HG02763 (cell line): ENCODE results near the gene SCRN2.

Experiments used
- ATAC-seq: cut with Tn5 transposase; IDR thresholded peaks from one replicate; pipeline ENCODE4 v1.9.1; 2021; ENCODE audit warnings: mild to moderate bottlenecking, moderate library complexity; ENCODE audit not compliant: unreplicated experiment

The SCRN2 gene

GRCh38 chr17:47872019-47872650 is 31.1 kb upstream of the SCRN2 start:
- ATAC-seq = no peak

DNA sequence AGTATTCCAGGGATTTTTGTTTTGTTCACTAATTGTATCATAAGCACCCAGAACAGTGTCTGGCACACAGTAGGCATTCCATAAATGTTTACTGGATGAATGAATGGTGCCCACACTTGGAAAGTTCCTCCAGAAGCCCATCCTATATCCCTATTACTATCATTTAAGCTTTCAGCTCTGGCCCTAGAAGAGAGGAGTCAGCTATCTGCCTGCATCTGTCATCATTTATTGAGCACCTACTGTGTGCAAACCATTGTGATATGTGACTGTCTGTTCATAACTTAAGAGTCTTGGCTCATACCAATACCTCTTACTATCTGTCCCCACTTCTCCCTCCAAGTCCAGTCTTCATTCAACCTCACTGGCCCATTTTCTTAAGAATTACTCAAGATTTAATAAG is 30.0 kb upstream of the SCRN2 start:
- ATAC-seq = no peak

GRCh38 chr17:47870056-47870455 is 29.0 kb upstream of the SCRN2 start:
- no peak for ATAC-seq

DNA sequence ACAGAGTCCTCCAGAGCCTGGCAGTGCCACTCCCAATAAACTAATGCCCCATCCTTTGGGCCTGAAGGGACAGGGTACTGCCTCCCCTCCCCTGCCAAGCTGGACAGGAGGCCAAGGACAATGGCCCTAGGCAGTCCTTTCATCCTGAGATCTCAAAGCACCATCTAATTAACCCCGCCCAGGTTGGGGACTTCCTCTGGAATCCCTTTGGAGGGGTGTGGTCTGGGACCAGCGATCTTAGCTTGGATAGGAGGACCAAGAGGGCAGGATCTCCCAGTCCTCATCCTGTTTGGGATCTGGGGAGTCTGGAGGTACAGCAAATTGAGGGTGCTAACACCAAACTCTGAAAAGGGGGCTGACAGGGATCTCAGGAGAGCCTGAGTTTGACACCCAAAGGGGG is 28.0 kb upstream of the SCRN2 start:
- ATAC-seq = no peak

GRCh38 chr17:47867813-47868533 is 26.9 kb upstream of the SCRN2 start:
- no peak for ATAC-seq

- ATAC-seq = no peak
These were observed 25.9 kb upstream of the SCRN2 start for GRCh38 chr17:47866941-47867340.

GRCh38 chr17:47864791-47865216 is 23.7 kb upstream of the SCRN2 start:
- no peak for ATAC-seq

DNA sequence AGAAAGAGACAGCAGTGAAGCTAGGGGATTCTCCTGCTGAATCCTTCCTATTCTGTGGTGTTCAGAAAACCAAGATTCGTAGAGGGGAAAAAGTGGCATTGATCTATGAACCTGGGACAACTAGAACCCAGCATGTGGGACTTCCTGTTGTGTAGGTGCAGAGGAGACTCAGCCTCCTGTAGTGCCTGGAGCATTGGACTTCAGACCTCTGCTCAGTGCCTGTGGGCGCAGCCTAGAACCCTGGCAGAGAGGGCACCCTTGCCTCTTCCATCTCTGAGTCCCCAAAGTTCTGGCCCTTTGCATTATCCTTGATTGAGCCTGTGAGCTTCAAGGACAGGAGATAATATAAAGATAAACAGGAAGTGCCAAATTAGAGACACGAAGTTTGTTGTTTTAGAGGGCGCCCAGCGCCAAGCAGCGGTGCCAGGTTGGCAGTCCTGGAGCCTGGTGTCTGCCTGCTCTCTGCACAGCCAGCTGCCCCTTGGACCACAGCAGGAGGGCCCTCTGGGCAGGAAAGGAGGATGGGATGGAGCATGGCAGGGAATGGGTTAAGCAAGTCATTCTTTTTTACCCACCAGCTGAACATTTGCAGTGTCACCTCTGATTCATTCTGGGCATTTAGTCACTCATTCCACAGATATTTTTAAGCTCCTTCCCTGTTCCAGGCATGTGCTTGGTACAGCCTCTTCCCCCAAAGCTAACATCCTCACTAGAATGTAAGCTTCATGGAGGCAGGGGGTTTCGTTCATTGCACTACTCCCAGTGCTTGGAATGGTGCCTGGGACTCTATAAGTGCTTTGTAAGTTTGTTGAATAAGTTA is 21.8 kb upstream of the SCRN2 start:
- ATAC-seq = no peak

DNA sequence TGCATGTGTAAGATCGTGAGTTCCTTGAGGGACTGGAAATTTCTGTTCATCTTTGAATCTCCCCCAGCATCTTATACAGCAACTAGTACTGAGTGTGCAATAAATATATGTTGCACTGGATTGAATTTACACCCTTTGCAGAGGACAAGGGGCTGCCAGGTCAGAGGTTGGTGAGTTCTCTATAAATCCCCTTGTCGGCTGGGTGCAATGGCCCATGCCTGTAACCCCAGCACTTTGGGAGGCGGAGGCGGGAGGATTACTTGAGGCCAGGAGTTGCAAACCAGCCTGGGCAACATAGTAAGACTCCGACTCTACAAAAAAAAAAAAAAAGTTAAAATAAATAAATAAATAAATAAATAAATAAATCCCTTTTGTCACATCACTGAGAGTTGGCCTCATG is 19.3 kb upstream of the SCRN2 start:
- ATAC-seq = no peak

DNA sequence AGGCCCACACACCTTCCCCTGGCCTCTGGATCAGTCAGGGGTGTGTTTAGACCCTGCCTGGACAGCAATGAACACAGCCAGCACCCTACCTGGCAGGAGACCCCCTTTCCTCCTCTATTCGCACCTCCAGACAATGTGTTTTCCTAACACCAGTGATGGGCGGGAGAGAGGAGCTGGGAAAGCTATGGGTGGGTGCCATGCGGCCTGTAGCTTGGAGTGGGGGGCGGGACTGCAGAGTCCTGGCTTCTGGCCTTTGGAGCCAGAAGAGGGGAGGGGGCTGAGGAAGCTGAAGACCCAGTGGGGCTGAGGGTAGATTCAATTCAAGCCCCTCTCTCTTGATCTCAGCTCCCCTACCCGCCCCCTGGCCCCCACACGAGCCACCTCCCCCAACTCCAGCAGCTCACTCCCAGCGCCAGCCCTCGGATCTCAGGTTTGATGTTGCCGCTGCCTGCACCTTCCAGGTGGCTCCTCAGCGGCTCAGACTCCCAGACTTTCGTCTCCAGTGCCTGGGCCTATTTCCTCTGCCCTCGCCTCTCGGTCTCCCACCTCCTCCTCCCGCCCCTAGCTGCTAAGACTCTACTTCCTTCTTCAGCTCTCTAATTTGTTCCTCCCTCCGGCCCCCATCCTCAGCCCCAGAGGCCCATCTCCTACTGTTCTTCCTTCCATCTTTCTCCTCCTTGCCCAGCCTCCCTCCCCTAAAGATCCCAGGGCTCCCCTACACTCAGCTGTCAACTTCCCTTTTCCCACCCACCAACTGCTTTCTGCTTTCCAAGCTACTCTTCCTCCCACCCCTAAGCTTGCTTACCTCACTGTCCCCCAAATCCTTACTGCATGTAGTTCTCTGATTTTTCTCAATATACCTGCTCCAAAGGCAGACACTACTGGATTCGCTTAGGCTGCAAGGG is 16.7 kb upstream of the SCRN2 start:
- no peak for ATAC-seq

- no peak for ATAC-seq
These were observed 15.8 kb upstream of the SCRN2 start for GRCh38 chr17:47856830-47857229.

DNA sequence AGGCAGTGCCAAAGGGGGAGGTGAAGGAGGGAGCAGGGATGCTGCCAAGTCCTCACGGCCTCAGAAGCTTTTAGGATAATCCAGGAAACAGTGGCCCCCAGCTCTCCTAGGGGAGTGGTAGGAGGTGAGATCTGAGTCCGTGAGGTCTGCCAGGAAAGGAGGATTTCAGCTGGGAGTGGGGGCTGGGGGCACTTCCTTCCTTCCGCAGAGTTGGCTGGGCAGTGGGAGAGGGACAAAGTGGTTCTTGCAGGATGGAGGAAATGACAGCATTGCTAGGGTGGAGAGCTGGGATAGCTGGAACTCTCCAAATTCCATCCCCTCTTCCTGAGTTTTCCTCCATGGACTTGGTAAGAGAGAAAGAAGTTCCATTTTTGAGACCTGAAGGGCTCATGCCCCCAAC is 14.7 kb upstream of the SCRN2 start:
- no peak for ATAC-seq

DNA sequence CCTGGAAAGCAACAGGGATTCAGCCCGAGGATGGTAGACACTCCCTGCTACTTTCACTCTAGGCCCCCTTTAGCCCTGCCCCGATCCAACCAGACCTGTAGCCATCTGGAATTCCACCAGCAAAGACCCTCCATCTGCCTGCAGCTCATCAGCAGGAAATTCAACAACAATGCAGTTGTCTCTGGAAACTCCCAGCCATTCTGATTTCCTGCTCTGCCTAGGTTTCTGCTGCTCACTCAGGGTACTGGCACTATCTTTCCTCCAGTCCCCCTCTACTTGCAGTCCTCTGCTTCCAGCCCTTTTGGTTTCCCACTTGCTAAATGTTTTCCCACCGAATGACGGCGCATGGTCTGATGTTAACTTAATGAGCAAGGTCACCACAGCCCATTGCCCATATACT is 12.5 kb upstream of the SCRN2 start:
- ATAC-seq = no peak

- no peak for ATAC-seq
These were observed 11.3 kb upstream of the SCRN2 start for GRCh38 chr17:47852113-47852949.

DNA sequence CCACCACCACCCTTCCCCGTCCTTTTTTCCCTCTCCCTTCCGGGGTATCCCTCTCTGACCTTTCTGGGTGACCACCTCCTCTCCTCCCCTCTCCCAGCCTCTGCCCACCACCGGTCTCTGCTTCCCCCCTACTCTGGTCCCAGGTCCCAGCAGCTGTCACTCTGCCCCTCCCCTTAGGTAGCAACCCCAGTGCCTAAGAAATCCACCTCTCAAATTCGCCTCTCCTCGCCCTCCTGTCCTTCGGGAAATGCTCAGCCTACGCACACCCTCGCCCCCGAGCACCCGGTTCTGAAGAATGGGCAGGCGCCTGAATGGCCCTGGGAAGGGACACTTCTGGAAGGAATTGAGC is 10.7 kb upstream of the SCRN2 start:
- ATAC-seq = no peak

DNA sequence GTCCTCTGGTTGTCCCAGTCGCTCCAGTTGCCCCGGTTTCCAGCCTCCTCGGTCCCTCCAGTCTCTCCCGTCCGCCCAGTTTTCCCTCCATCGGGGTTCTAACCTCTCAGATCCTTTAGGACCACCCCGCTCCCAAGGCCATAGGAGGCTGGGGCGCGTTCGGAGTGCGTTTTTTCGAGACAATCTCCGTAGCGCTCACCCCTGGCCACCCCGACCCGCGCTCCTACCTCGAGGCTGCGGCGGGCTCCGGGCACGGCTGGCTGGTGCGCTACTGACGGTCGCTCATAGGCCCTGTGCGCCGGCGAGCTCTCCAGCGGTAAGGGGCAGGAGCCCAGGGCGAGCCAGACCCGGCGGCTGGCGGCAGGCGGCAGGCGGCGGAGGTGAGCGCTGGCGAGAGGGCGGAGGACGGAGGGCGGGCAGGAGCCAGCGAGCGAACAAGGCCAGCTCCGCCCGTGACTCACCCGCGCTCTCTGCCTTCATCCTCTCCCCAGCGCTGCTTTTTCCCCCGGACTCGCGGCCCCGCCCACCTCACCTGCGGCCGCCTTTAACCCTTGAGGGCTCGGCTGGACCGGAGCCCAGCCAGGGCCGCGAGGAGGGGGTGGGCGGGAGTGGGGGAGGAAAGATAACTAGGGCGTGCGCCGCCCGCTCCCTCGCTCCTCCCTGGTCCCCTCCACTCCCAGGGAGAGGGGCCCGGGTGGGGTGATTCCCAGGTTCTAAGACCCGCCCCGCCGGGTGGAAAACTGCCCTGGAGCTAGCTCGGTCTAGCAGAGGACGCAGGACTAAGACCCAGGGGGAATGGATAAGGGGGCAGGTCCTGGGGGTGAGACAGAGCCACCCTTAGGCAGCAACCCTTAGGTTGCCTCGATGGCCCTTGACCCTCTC is 9.9 kb upstream of the SCRN2 start, which contains the start of gene SP6:
SP6 (minus strand) TSS at position 472 of the 882 bp plus-strand sequence. CDS start 2,734 bp downstream, outside the sequence.
- no peak for ATAC-seq

GRCh38 chr17:47850373-47850691 is 9.3 kb upstream of the SCRN2 start:
- no peak for ATAC-seq

GRCh38 chr17:47848198-47848513 is 7.1 kb upstream of the SCRN2 start:
- ATAC-seq = no peak
